PC-3 (cell line): ENCODE measurements around the gene CRYBG3. TPM values are rescaled to one million over a fixed set of nuclear protein-coding genes. Genes with fewer than 3 reads are reported as not detected.

Source experiments
- ATAC-seq: fragments of 200-7000 bp; cut with Tn5 transposase; 2 replicates; pipeline ENCODE4 v1.9.1; 2020; ENCODE audit warnings: mild to moderate bottlenecking, moderate library complexity
- BruUV-seq: library from RNA; stranded (reverse); fragments of 400-500 nt; replicated peaks from 2 replicates; lab custom pipeline; 2021; lab: Mats Ljungman, UMichigan
- CTCF ChIA-PET: fragments of 300-600 bp; sonication (Branson Sonifier 250); formaldehyde crosslinking; loops from one replicate; lab custom pipeline; 2022; ENCODE audit warnings: antibody characterized with exemption; lab: Charles Lee
- POLR2A ChIA-PET: fragments of 300-600 bp; sonication (Branson Sonifier 250); formaldehyde crosslinking; loops from one replicate; lab custom pipeline; 2022; ENCODE audit warnings: antibody characterized with exemption; ENCODE audit not compliant: unreplicated experiment; lab: Charles Lee
- DNase-seq: peaks from one replicate; pipeline ENCODE4 v3.0.0-alpha.2; 2015
- H2AFZ ChIP-seq: fragments of 300-600 bp; sonication (generic); 2 replicates; pipeline ENCODE4 v1.6.0; 2016; ENCODE audit warnings: antibody characterized with exemption, low read length
- H3F3A ChIP-seq: fragments of 300-600 bp; sonication (generic); one replicate; pipeline ENCODE4 v1.6.0; 2017; ENCODE audit warnings: antibody characterized with exemption, low read length, control low read depth, mild to moderate bottlenecking; ENCODE audit not compliant: unreplicated experiment
- H3K27ac ChIP-seq: fragments of 300-600 bp; sonication (generic); 2 replicates; pipeline ENCODE4 v1.5.1; 2016; ENCODE audit warnings: mild to moderate bottlenecking, low read length
- H3K27me3 ChIP-seq: fragments of 300-600 bp; sonication (generic); 2 replicates; pipeline ENCODE4 v1.6.1; 2016; ENCODE audit warnings: low read length, mixed read lengths
- H3K36me3 ChIP-seq: fragments of 300-600 bp; sonication (generic); 2 replicates; pipeline ENCODE4 v1.6.1; 2016; ENCODE audit warnings: low read depth, mixed run types, low read length, mixed read lengths
- H3K4me1 ChIP-seq: fragments of 300-600 bp; sonication (generic); 2 replicates; pipeline ENCODE4 v1.5.1; 2016; ENCODE audit warnings: low read length; ENCODE audit not compliant: insufficient read depth
- H3K4me2 ChIP-seq: fragments of 300-600 bp; sonication (generic); 2 replicates; pipeline ENCODE4 v1.6.0; 2016; ENCODE audit warnings: low read length
- H3K4me3 ChIP-seq: fragments of 300-600 bp; sonication (generic); 2 replicates; pipeline ENCODE4 v1.5.1; 2016; ENCODE audit warnings: mild to moderate bottlenecking, low read length, mixed read lengths
- H3K79me2 ChIP-seq: fragments of 300-600 bp; sonication (generic); 2 replicates; pipeline ENCODE4 v1.6.1; 2017; ENCODE audit warnings: low read length, mixed read lengths
- H3K9ac ChIP-seq: fragments of 300-600 bp; sonication (generic); 2 replicates; pipeline ENCODE4 v1.6.0; 2016; ENCODE audit warnings: mild to moderate bottlenecking, low read length
- H3K9me2 ChIP-seq: fragments of 300-600 bp; sonication (generic); replicated peaks from 2 replicates; pipeline ENCODE4 v1.6.1; 2016; ENCODE audit warnings: mixed run types, low read length, mixed read lengths
- H3K9me3 ChIP-seq: fragments of 300-600 bp; sonication (generic); 2 replicates; pipeline ENCODE4 v1.6.1; 2016; ENCODE audit warnings: low read length, mixed read lengths
- H4K20me1 ChIP-seq: fragments of 300-600 bp; sonication (generic); 2 replicates; pipeline ENCODE4 v1.6.1; 2016; ENCODE audit warnings: low read length, mixed read lengths
- CTCF ChIP-seq: fragments of 300-600 bp; sonication (generic); conservative IDR thresholded peaks from 2 replicates; pipeline ENCODE4 v1.5.1; 2017; ENCODE audit warnings: antibody characterized with exemption, low read depth, mild to moderate bottlenecking, low read length
- EZH2 ChIP-seq: fragments of 300-600 bp; sonication (generic); IDR thresholded peaks from one replicate; pipeline ENCODE4 v1.6.1; 2017; ENCODE audit warnings: antibody characterized with exemption, mild to moderate bottlenecking, low read length; ENCODE audit not compliant: unreplicated experiment
- EZH2phosphoT487 ChIP-seq: fragments of 300-600 bp; sonication (generic); IDR thresholded peaks from 2 replicates; pipeline ENCODE4 v1.6.1; 2018; ENCODE audit warnings: mild to moderate bottlenecking, antibody characterized with exemption, low read length, borderline replicate concordance
- intact Hi-C: fragments of 100-400 bp; cut with micrococcal nuclease; formaldehyde crosslinking; loops from 2 replicates; pipeline ENCODE4 v1.9.0; 2023
- total RNA-seq: library from RNA; depleted of rRNA; stranded (reverse); fragments of >200 nt; gene quantifications from 2 replicates; pipeline ENCODE4 v1.2.3, GENCODE V29; 2014

CRYBG3 gene
- total RNA-seq, 1 experiment from 2014 or later: 11.4 TPM

GRCh38 chr3:97958396-97958795 lies 136.6 kb downstream of the CRYBG3 start:
- H2AFZ ChIP-seq: no peak overlapping the region
- no TSS peak for BruUV-seq
- intact Hi-C loops: no loop called here
- H3K9me3 ChIP-seq: no peaks in the 10 kb centered on the region
- no peak for DNase-seq
- H3K4me3 ChIP-seq: no peak overlapping the region
- H3K27ac ChIP-seq: no peak overlapping the region
- H3K79me2 ChIP-seq: peaks cover 18% of the 10 kb centered on the region
- no peak overlapping the region for H3K4me2 ChIP-seq
- H3K9me2 ChIP-seq: no peaks in the 10 kb centered on the region
- H3K4me1 ChIP-seq: 0 out of 2 replicates have a peak, but pooled peaks cover 3% of the 10 kb centered on the region
- no peaks in the 10 kb centered on the region for H3F3A ChIP-seq
- H3K9ac ChIP-seq: no peak overlapping the region
- H3K36me3 ChIP-seq: peaks cover 51% of the 10 kb centered on the region
- ATAC-seq: no peak
- no peaks in the 10 kb centered on the region for H4K20me1 ChIP-seq
- no peaks in the 10 kb centered on the region for H3K27me3 ChIP-seq
- CTCF ChIA-PET: no interaction called here
- POLR2A ChIA-PET: no interaction called here
- TF ChIP-seq EZH2 (no peak), EZH2phosphoT487 (no peak), CTCF (no peak)

- peaks cover 22% of the 10 kb centered on the region for H3K79me2 ChIP-seq
- CTCF ChIA-PET: no interaction called here
Measured at GRCh38 chr3:97958796-97959195, 137.0 kb downstream of the CRYBG3 start.

More at GRCh38 chr3:97958796-97959195, 137.0 kb downstream of the CRYBG3 start:
- Histone ChIP-seq H3K4me2 (no peak overlapping the region), H3K36me3 (peaks cover 48% of the 10 kb centered on the region), H3F3A (no peaks in the 10 kb centered on the region), H2AFZ (no peak overlapping the region), H3K4me1 (0 out of 2 replicates have a peak, but pooled peaks cover 3% of the 10 kb centered on the region), H3K9me2 (no peaks in the 10 kb centered on the region), H3K9ac (no peak overlapping the region), H3K9me3 (no peaks in the 10 kb centered on the region), H3K27ac (no peak overlapping the region), H4K20me1 (no peaks in the 10 kb centered on the region), H3K27me3 (no peaks in the 10 kb centered on the region), H3K4me3 (no peak overlapping the region)
- POLR2A ChIA-PET: no interaction called here
- no peak for ATAC-seq
- DNase-seq: no peak
- intact Hi-C loops: no loop called here
- TF ChIP-seq EZH2: no peak
- TF ChIP-seq CTCF: no peak
- no peak for TF ChIP-seq EZH2phosphoT487
- BruUV-seq: no TSS peak
